GM12801 (cell line): ENCODE measurements around the gene SSX4B.
"Not testable (repeated sequence)": the region's sequence is repeated elsewhere in the genome, so short reads cannot be mapped to it uniquely, and the experiment has no call there.

ENCODE experiments used
- CTCF ChIP-seq: IDR thresholded peaks from one replicate; pipeline ENCODE4 v1.5.1; 2011; ENCODE audit warnings: control low read depth; ENCODE audit not compliant: insufficient read length; ENCODE audit errors: extremely low read depth

The SSX4B gene

GRCh38 chrX:48450076-48450475 is 38.3 kb upstream of the SSX4B start:
- TF ChIP-seq CTCF, result no peak

GRCh38 chrX:48383239-48383638 is 28.5 kb downstream of the SSX4B start, which contains the start of gene SSX4:
Gene SSX4, plus strand, starts transcription at chrX:48383539. Its CDS starts 515 bp downstream, at chrX:48384054.
- not testable (repeated sequence) for TF ChIP-seq CTCF

GRCh38 chrX:48357681-48358080 is 54.1 kb downstream of the SSX4B start:
- TF ChIP-seq CTCF, result no peak

GRCh38 chrX:48356315-48357094 is 55.3 kb downstream of the SSX4B start, which contains the start of gene SSX3:
Gene SSX3, minus strand, starts transcription at chrX:48356703. Its CDS starts 1,454 bp downstream, at chrX:48355249.
- TF ChIP-seq CTCF, result not testable (repeated sequence)
